GM23248 (cell line): ENCODE data around the gene LRBA. TPM values are rescaled to one million over a fixed set of nuclear protein-coding genes. Genes with fewer than 3 reads are reported as not detected.

Source experiments
- DNase-seq: peaks from one replicate; pipeline ENCODE4 v3.0.0-alpha.2; 2015
- H2AFZ ChIP-seq: fragments of 200-600 bp; sonication (generic); 2 replicates; pipeline ENCODE4 v1.6.1; 2016; ENCODE audit warnings: antibody characterized with exemption
- H3F3A ChIP-seq: fragments of 200-600 bp; sonication (generic); 2 replicates; pipeline ENCODE4 v1.6.1; 2016; ENCODE audit warnings: mild to moderate bottlenecking, antibody characterized with exemption, mixed run types; ENCODE audit not compliant: insufficient read depth
- H3K27ac ChIP-seq: fragments of 200-600 bp; sonication (generic); 2 replicates; pipeline ENCODE4 v1.5.1; 2016; ENCODE audit warnings: mild to moderate bottlenecking
- H3K27me3 ChIP-seq: fragments of 200-600 bp; sonication (generic); replicated peaks from 2 replicates; pipeline ENCODE4 v1.6.1; 2016; ENCODE audit warnings: mild to moderate bottlenecking; ENCODE audit not compliant: insufficient read depth
- H3K36me3 ChIP-seq: fragments of 200-600 bp; sonication (generic); 2 replicates; pipeline ENCODE4 v1.6.1; 2016; ENCODE audit warnings: low read depth, mild to moderate bottlenecking
- H3K4me1 ChIP-seq: fragments of 200-600 bp; sonication (generic); 2 replicates; pipeline ENCODE4 v1.6.1; 2016; ENCODE audit warnings: mild to moderate bottlenecking; ENCODE audit not compliant: insufficient read depth
- H3K4me2 ChIP-seq: fragments of 200-600 bp; sonication (generic); one replicate; pipeline ENCODE4 v1.6.1; 2016; ENCODE audit warnings: mild to moderate bottlenecking; ENCODE audit not compliant: unreplicated experiment
- H3K4me3 ChIP-seq: fragments of 200-600 bp; sonication (generic); 2 replicates; pipeline ENCODE4 v1.5.1; 2016; ENCODE audit warnings: mild to moderate bottlenecking
- H3K79me2 ChIP-seq: fragments of 200-600 bp; sonication (generic); 2 replicates; pipeline ENCODE4 v1.6.1; 2016; ENCODE audit warnings: mild to moderate bottlenecking; ENCODE audit not compliant: insufficient read depth
- H3K9ac ChIP-seq: fragments of 200-600 bp; sonication (generic); 2 replicates; pipeline ENCODE4 v1.6.1; 2016; ENCODE audit warnings: mild to moderate bottlenecking
- H3K9me2 ChIP-seq: fragments of 200-600 bp; sonication (generic); 2 replicates; pipeline ENCODE4 v1.6.1; 2016; ENCODE audit warnings: mixed run types, mild to moderate bottlenecking, moderate library complexity; ENCODE audit not compliant: insufficient read depth
- H3K9me3 ChIP-seq: fragments of 200-600 bp; sonication (generic); one replicate; pipeline ENCODE4 v1.6.1; 2017; ENCODE audit warnings: low read depth
- H4K20me1 ChIP-seq: fragments of 200-600 bp; sonication (generic); 2 replicates; pipeline ENCODE4 v1.6.0; 2016; ENCODE audit not compliant: insufficient read depth
- EZH2 ChIP-seq: fragments of 200-600 bp; sonication (generic); IDR thresholded peaks from 2 replicates; pipeline ENCODE4 v1.6.1; 2018; ENCODE audit warnings: antibody characterized with exemption, mild to moderate bottlenecking; ENCODE audit not compliant: insufficient read depth, poor library complexity, severe bottlenecking
- EZH2phosphoT487 ChIP-seq: fragments of 200-600 bp; sonication (generic); IDR thresholded peaks from 2 replicates; pipeline ENCODE4 v1.6.1; 2018; ENCODE audit warnings: antibody characterized with exemption, moderate library complexity, mild to moderate bottlenecking, low read depth; ENCODE audit not compliant: insufficient read depth
- WGBS, 2 experiments: methylation state at CpG; one replicate each; pipeline ENCODE4 v1.1.6; 2015 to 2017; ENCODE audit warnings: low lambda C conversion rate in 2 of 2, low coverage in 1 of 2; ENCODE audit errors: missing lambda C conversion rate in 2 of 2; 5-methylcytosine and 5-hydroxymethylcytosine counted together
- in situ Hi-C: fragments of 300-500 bp; cut with MboI; formaldehyde crosslinking; loops from 2 replicates; pipeline ENCODE4 v1.15.0; 2020
- polyA plus RNA-seq: library from polyadenylated mRNA; unstranded; fragments of >200 nt; fragmentation: Nextera tagmentation; extraction: Ambion mirVana; gene quantifications from 2 replicates; pipeline ENCODE4 v1.2.1, GENCODE V29; 2016
- total RNA-seq: library from RNA; depleted of rRNA; stranded (reverse); fragments of >200 nt; shearing (Covaris generic); gene quantifications from 2 replicates; pipeline ENCODE4 v1.2.3, GENCODE V29; 2014

LRBA gene
- total and polyA plus RNA-seq, 2 experiments from 2014 or later = 6.6 to 17.8 TPM

DNA sequence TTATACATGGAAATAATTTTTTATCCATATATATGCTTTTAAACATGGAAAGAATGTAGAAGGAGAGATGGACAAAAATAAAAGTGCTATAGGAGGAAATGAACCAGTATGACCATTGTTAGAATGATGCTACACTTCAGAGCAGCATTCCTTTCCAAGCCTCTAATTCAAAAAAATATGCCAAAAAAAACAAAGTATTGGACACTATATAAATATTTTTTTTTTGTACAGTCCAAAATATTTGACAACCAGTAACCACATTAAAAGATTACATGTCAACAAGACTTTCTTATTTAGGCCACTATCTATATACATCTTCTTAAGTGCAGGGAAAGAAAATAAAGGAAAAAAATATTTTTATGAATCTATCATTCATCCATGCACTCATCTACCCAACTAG is 198.6 kb downstream of the LRBA start:
- DNase-seq = no peak

GRCh38 chr4:150814873-150815272 is 200.2 kb downstream of the LRBA start:
- H3K27ac ChIP-seq = no peak overlapping the region
- H3K4me1 ChIP-seq = no peaks in the 10 kb centered on the region
- no peak overlapping the region for H3K4me3 ChIP-seq
- no peaks in the 10 kb centered on the region for H3K27me3 ChIP-seq
- no peaks in the 10 kb centered on the region for H3K9me3 ChIP-seq
- no peak for TF ChIP-seq EZH2
- no peak for TF ChIP-seq EZH2phosphoT487
- WGBS, 2 experiments = 96 to 98% methylated on average over 1 of the region's 1 CpG
- no peaks in the 10 kb centered on the region for H3K36me3 ChIP-seq
- no peaks in the 10 kb centered on the region for H4K20me1 ChIP-seq
- no peak overlapping the region for H3K4me2 ChIP-seq
- H3K9ac ChIP-seq = no peak overlapping the region
- H3K79me2 ChIP-seq = no peaks in the 10 kb centered on the region
- no peaks in the 10 kb centered on the region for H3F3A ChIP-seq
- in situ Hi-C loops = no loop called here
- no peak overlapping the region for H2AFZ ChIP-seq
- no peaks in the 10 kb centered on the region for H3K9me2 ChIP-seq
- DNase-seq = no peak

More for the DNA sequence above, 198.6 kb downstream of the LRBA start:
- H3K4me3 ChIP-seq = no peak overlapping the region
- H3K27ac ChIP-seq = no peak overlapping the region
- no peaks in the 10 kb centered on the region for H3K27me3 ChIP-seq
- no peaks in the 10 kb centered on the region for H3K9me2 ChIP-seq
- H3K79me2 ChIP-seq = no peaks in the 10 kb centered on the region
- no peaks in the 10 kb centered on the region for H3K36me3 ChIP-seq
- H3K4me1 ChIP-seq = no peaks in the 10 kb centered on the region
- H3K9me3 ChIP-seq = no peaks in the 10 kb centered on the region
- in situ Hi-C loops = no loop called here
- no peak overlapping the region for H2AFZ ChIP-seq
- H3K9ac ChIP-seq = no peak overlapping the region
- H4K20me1 ChIP-seq = no peaks in the 10 kb centered on the region
- H3F3A ChIP-seq = no peaks in the 10 kb centered on the region
- no peak overlapping the region for H3K4me2 ChIP-seq
- TF ChIP-seq EZH2phosphoT487 (no peak), EZH2 (no peak)

DNA sequence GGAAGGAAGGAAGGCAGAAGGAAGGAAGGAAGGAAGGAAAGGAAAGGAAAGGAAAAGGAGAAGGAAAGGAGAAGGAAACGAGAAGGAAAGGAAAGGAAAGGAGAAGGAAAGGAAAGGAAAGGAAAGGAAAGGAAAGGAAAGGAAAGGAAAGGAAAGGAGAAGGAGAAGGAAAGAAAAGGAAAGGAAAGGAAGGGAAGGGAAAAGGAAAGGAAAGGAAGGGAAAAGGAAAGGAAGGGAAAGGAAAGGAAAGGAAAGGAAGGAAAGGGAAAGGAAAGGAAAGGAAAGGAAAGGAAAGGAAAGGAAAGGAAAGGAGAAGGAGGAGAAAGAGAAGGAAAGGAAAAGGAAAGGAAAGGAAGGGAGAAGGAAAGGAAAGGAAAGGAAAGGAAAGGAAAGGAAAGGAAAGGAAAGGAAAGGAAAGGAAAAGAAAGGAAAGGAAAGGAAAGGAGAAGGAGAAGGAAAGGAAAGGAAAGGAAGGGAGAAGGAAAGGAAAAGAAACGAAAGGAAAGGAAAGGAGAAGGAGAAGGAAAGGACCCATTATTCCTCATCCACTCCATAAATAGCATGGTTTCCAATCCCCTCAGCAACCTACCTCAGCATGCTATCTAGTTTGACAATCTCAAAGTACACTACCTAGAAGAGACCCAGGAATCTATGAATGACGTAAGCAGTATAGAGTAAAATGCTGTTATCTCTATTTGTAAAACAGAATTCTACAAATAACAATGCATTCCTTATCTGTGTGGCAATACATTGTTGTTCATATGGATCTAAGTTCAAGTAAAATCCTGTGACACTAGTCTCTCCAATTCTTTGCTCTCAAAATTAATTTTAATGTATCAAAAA is 209.7 kb downstream of the LRBA start:
- Histone ChIP-seq H3K27ac (no peak overlapping the region), H3F3A (no peaks in the 10 kb centered on the region), H3K4me3 (no peak overlapping the region), H3K27me3 (no peaks in the 10 kb centered on the region), H3K4me1 (no peaks in the 10 kb centered on the region), H3K9me3 (no peaks in the 10 kb centered on the region), H3K79me2 (no peaks in the 10 kb centered on the region), H3K4me2 (no peak overlapping the region), H3K9me2 (no peaks in the 10 kb centered on the region), H4K20me1 (no peaks in the 10 kb centered on the region), H2AFZ (no peak overlapping the region), H3K36me3 (no peaks in the 10 kb centered on the region), H3K9ac (no peak overlapping the region)
- TF ChIP-seq EZH2phosphoT487 (no peak), EZH2 (no peak)
- in situ Hi-C loops = no loop called here
- 89 to 94% methylated on average over 3 of the region's 3 CpGs for WGBS, 2 experiments
- DNase-seq = no peak

DNA sequence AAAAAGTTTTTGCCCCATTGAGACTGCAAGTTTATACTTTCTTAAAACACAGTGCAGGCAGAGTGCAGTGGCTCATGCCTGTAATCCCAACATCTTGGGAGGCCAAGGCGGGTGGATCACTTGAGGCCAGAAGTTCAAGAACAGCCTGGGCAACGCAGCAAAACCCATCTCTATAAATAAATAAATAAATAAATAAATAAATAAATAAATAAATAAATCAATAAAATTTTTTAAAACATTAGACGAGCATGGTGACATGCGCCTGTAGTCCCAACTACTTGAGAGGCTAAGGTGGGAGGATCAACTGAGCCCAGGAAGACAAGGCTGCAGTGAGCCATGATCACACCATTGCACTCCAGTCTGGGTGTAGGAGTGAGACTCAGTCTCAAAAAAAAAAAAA is 213.3 kb downstream of the LRBA start:
- TF ChIP-seq EZH2 (no peak), EZH2phosphoT487 (no peak)
- Histone ChIP-seq H3K4me2 (no peak overlapping the region), H3K79me2 (no peaks in the 10 kb centered on the region), H3K36me3 (no peaks in the 10 kb centered on the region), H3K9ac (no peak overlapping the region), H4K20me1 (no peaks in the 10 kb centered on the region), H3K4me3 (no peak overlapping the region), H2AFZ (no peak overlapping the region), H3K27ac (no peak overlapping the region), H3K27me3 (no peaks in the 10 kb centered on the region), H3K4me1 (no peaks in the 10 kb centered on the region), H3K9me3 (no peaks in the 10 kb centered on the region), H3K9me2 (no peaks in the 10 kb centered on the region), H3F3A (no peaks in the 10 kb centered on the region)
- in situ Hi-C loops = no loop called here
- DNase-seq = no peak
- 86 to 90% methylated on average over 4 of the region's 4 CpGs for WGBS, 2 experiments

DNA sequence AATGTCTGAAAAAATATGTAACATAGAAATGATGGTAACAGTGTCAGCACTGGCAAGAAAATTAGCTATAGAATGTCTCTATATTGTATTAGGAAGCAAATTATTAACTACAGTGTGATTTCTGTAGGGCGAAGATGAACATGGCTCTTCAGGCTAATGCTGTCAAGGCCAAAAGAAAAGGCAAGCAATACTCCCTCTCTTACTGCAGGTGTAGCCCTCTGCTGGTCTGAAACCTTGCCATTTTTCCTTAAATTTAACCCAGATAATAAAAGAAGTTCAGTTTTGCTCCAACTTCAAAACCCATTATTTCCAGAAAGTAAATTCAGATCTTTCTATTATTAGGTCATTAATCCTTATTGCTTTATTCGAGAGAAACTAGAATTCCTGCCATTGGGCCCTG is 215.9 kb downstream of the LRBA start:
- H3K4me3 ChIP-seq = no peak overlapping the region
- H3F3A ChIP-seq = no peaks in the 10 kb centered on the region
- no peak for DNase-seq
- H3K36me3 ChIP-seq = no peaks in the 10 kb centered on the region
- 96 to 99% methylated on average over 2 of the region's 2 CpGs for whole genome bisulfite sequencing, 2 experiments
- H3K9ac ChIP-seq = no peak overlapping the region
- no peak overlapping the region for H3K4me2 ChIP-seq
- no peak overlapping the region for H3K27ac ChIP-seq
- H2AFZ ChIP-seq = no peak overlapping the region
- in situ Hi-C loops = no loop called here
- no peaks in the 10 kb centered on the region for H3K79me2 ChIP-seq
- no peaks in the 10 kb centered on the region for H3K4me1 ChIP-seq
- no peaks in the 10 kb centered on the region for H3K27me3 ChIP-seq
- TF ChIP-seq EZH2phosphoT487 = no peak
- no peak for TF ChIP-seq EZH2
- no peaks in the 10 kb centered on the region for H4K20me1 ChIP-seq
- no peaks in the 10 kb centered on the region for H3K9me3 ChIP-seq
- no peaks in the 10 kb centered on the region for H3K9me2 ChIP-seq
